Measurements from ENCODE around the gene MRPS22.

DNA sequence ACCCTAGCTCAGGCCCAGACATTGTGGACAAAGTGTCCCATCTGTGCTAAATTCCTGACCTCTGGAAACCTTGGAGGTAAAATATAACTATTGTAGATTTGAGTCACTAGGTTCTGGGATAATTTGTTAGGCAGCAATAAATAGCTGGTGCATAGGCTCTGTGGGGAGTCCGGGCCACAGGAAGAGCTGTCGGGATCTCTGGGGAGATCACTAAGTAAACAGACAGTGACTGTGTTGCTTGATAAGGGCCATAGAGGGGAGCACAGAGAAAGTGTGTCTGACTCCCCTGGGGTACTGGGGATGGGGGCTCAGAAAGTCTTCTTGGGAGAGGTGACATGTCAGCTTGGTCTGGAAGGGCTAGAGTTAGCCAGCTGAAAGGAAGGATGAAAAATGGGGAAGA lies 37.7 kb upstream of the MRPS22 start:
- TF ChIP-seq, protein P1, sequence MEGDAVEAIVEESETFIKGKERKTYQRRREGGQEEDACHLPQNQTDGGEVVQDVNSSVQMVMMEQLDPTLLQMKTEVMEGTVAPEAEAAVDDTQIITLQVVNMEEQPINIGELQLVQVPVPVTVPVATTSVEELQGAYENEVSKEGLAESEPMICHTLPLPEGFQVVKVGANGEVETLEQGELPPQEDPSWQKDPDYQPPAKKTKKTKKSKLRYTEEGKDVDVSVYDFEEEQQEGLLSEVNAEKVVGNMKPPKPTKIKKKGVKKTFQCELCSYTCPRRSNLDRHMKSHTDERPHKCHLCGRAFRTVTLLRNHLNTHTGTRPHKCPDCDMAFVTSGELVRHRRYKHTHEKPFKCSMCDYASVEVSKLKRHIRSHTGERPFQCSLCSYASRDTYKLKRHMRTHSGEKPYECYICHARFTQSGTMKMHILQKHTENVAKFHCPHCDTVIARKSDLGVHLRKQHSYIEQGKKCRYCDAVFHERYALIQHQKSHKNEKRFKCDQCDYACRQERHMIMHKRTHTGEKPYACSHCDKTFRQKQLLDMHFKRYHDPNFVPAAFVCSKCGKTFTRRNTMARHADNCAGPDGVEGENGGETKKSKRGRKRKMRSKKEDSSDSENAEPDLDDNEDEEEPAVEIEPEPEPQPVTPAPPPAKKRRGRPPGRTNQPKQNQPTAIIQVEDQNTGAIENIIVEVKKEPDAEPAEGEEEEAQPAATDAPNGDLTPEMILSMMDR (IDR thresholded peaks at IDR 0.05) = no peak
- TF ChIP-seq POLR2A (IDR thresholded peaks at IDR 0.05) = no peak
- TF ChIP-seq POLR2AphosphoS5 (IDR thresholded peaks at IDR 0.05) = no peak
- TF ChIP-seq EP300 (IDR thresholded peaks at IDR 0.05) = no peak

Data from sigmoid colon (tissue), 4 donors.